K562 (cell line): ENCODE data around the gene EPOP. TPM values are rescaled to one million over a fixed set of nuclear protein-coding genes. Genes with fewer than 3 reads are reported as not detected.

ENCODE experiments used
- AFF4 ChIP-seq: sonication (generic); formaldehyde crosslinking; IDR thresholded peaks from 2 replicates; pipeline ENCODE4 v1.8.0; 2023; ENCODE audit warnings: mild to moderate bottlenecking, missing genetic modification reagents
- ARID1B ChIP-seq: fragments of 450-650 bp; IDR thresholded peaks from 2 replicates; pipeline ENCODE4 v1.6.1; 2016; ENCODE audit warnings: antibody characterized with exemption, mild to moderate bottlenecking, inconsistent platforms
- BMI1 ChIP-seq: fragments of 150-350 bp; IDR thresholded peaks from 2 replicates; pipeline ENCODE4 v1.6.1; 2014; ENCODE audit warnings: low read length
- ETV6 ChIP-seq, 3 experiments: fragments of 150-350 bp in 1 of 3; sonication (generic) in 1 of 3; formaldehyde crosslinking in 1 of 3; IDR thresholded peaks; 2 replicates each; pipeline versions ENCODE4 v1.6.1 to v1.8.0; 2014 to 2022; ENCODE audit warnings: borderline replicate concordance in 2 of 3, low read depth in 2 of 3, antibody characterized with exemption in 1 of 3, low read length in 1 of 3, mild to moderate bottlenecking in 1 of 3, missing genetic modification reagents in 1 of 3
- FOXP1 ChIP-seq: sonication (generic); formaldehyde crosslinking; IDR thresholded peaks from 2 replicates; pipeline ENCODE4 v1.8.0; 2022; ENCODE audit warnings: mild to moderate bottlenecking, missing genetic modification reagents
- HNRNPUL1 ChIP-seq: fragments of 200-400 bp; formaldehyde crosslinking; IDR thresholded peaks from 2 replicates; pipeline ENCODE4 v1.6.1; 2017; ENCODE audit warnings: low read length
- OTX1 ChIP-seq: fragments of 450-650 bp; formaldehyde crosslinking; IDR thresholded peaks from 2 replicates; pipeline ENCODE4 v1.4.0; 2022; ENCODE audit warnings: mild to moderate bottlenecking
- TCFL5 ChIP-seq: fragments of 250-450 bp; sonication (Bioruptor Pico); conservative IDR thresholded peaks from 2 replicates; pipeline ENCODE4 v1.6.1; 2021; ENCODE audit warnings: mild to moderate bottlenecking, moderate library complexity, matching md5 sums
- TSHZ1 ChIP-seq: fragments of 250-450 bp; sonication (Bioruptor Pico); IDR thresholded peaks from 2 replicates; pipeline ENCODE4 v1.4.0; 2020; ENCODE audit warnings: mild to moderate bottlenecking, moderate library complexity
- YY1 ChIP-seq, 3 experiments: IDR thresholded peaks; 2 replicates each; pipeline ENCODE4 v1.6.1; 2011; ENCODE audit warnings: low read length in 2 of 3, mild to moderate bottlenecking in 2 of 3, moderate library complexity in 2 of 3, borderline replicate concordance in 1 of 3, control low read depth in 1 of 3, low read depth in 1 of 3; ENCODE audit not compliant: insufficient read depth in 3 of 3, insufficient replicate concordance in 2 of 3, control insufficient read depth in 1 of 3, insufficient read length in 1 of 3; ENCODE audit errors: extremely low read depth in 1 of 3
- ZFP30 ChIP-seq: fragments of 250-450 bp; sonication (Bioruptor Pico); IDR thresholded peaks from 2 replicates; pipeline ENCODE4 v1.8.0; 2022; ENCODE audit warnings: moderate library complexity, mild to moderate bottlenecking, inconsistent platforms, borderline replicate concordance
- ZNF121 ChIP-seq: sonication (generic); formaldehyde crosslinking; conservative IDR thresholded peaks from 2 replicates; pipeline ENCODE4 v1.8.0; 2022; ENCODE audit warnings: missing genetic modification reagents
- ZNF354B ChIP-seq: fragments of 250-450 bp; sonication (Bioruptor Pico); IDR thresholded peaks from 2 replicates; pipeline ENCODE4 v1.4.0; 2020
- polyA plus RNA-seq, 8 experiments: library from polyadenylated mRNA; depleted of rRNA in 4 of 8; stranded (reverse) in 5 of 8; unstranded in 3 of 8; fragments of >200 nt; fragmentation: Nextera tagmentation in 2 of 8; fragmentation: Illumina TruSeq in 1 of 8; extraction: Ambion mirVana in 2 of 8; extraction: Trizol in 1 of 8; gene quantifications; 2 replicates each; pipeline versions ENCODE4 v1.2.1 to v1.2.3, GENCODE V29; 2011 to 2014; ENCODE audit warnings: inconsistent platforms in 1 of 8, missing spikeins in 1 of 8
- total RNA-seq, 7 experiments: library from RNA; depleted of rRNA in 6 of 7; stranded (reverse); fragments of >200 nt in 6 of 7; fragmentation: Illumina TruSeq in 2 of 7; extraction: Trizol in 2 of 7; gene quantifications; 2 replicates each; pipeline versions ENCODE4 v1.2.1 to v1.2.3, GENCODE V29; 2011 to 2021; ENCODE audit warnings: low replicate concordance in 1 of 7

The EPOP gene
- total and polyA plus RNA-seq, 9 of the 15 experiments (the other 6 are each of a cell fraction or from before 2014, with no cell fraction given) = 0.41 to 10.6 (median 4.6) TPM

- TF ChIP-seq FOXP1 (CRISPR knock-in tag) = no peak
- no peak for TF ChIP-seq OTX1
- no peak for TF ChIP-seq AFF4 (CRISPR knock-in tag)
- TF ChIP-seq HNRNPUL1 = no peak
- TF ChIP-seq BMI1 = no peak
- TF ChIP-seq ZNF354B (CRISPR knock-in tag) = no peak
- TF ChIP-seq ETV6 (IDR thresholded peaks at IDR 0.05; ENCODE audit: borderline replicate concordance in 1 of 2, low read depth in 2 of 2, low read length in 1 of 2) = no peak
- TF ChIP-seq ETV6 (CRISPR knock-in tag; IDR thresholded peaks at IDR 0.05; ENCODE audit: borderline replicate concordance) = no peak
- TF ChIP-seq TCFL5 = no peak
- no peak for TF ChIP-seq TSHZ1 (CRISPR knock-in tag)
- no peak for TF ChIP-seq ZNF121 (CRISPR knock-in tag)
- TF ChIP-seq ARID1B = no peak
- TF ChIP-seq YY1 (IDR thresholded peaks at IDR 0.05; ENCODE audit: borderline replicate concordance in 1 of 3, control insufficient read depth in 1 of 3, extremely low read depth in 1 of 3, insufficient read depth in 3 of 3, insufficient read length in 1 of 3, insufficient replicate concordance in 2 of 3, low read depth in 1 of 3, low read length in 2 of 3) = peak in 1 of 3 experiments; percentile 29
- TF ChIP-seq ZFP30 (CRISPR knock-in tag) = no peak
Observed at GRCh38 chr17:38667099-38667786, 7.5 kb downstream of the EPOP start (continued).
